NT2/D1 (cell line): Measurements from ENCODE around the gene PPP2CA.
"Not testable (repeated sequence)": the region's sequence is repeated elsewhere in the genome, so short reads cannot be mapped to it uniquely, and the experiment has no call there.

ENCODE experiments used
- DNase-seq: peaks from one replicate; pipeline ENCODE4 v3.0.0-alpha.2; 2011; ENCODE audit warnings: low read depth, low spot score
- H3K27me3 ChIP-seq: 2 replicates; pipeline ENCODE4 v1.6.0; 2011; ENCODE audit warnings: mild to moderate bottlenecking; ENCODE audit not compliant: insufficient read length, insufficient read depth
- H3K36me3 ChIP-seq: 2 replicates; pipeline ENCODE4 v1.6.1; 2011; ENCODE audit warnings: mild to moderate bottlenecking, low read length, mixed read lengths; ENCODE audit not compliant: insufficient read depth, insufficient read length
- H3K4me1 ChIP-seq: 2 replicates; pipeline ENCODE4 v1.5.1; 2011; ENCODE audit not compliant: insufficient read depth, insufficient read length
- H3K4me3 ChIP-seq: 2 replicates; pipeline ENCODE4 v1.5.1; 2011; ENCODE audit warnings: low read depth; ENCODE audit not compliant: insufficient read length
- H3K9ac ChIP-seq: 2 replicates; pipeline ENCODE4 v1.6.0; 2011; ENCODE audit warnings: low read depth; ENCODE audit not compliant: insufficient read length
- H3K9me3 ChIP-seq: 2 replicates; pipeline ENCODE4 v1.5.1; 2011; ENCODE audit warnings: mild to moderate bottlenecking, low read length; ENCODE audit not compliant: insufficient read depth
- SUZ12 ChIP-seq: IDR thresholded peaks from 2 replicates; pipeline ENCODE4 v1.6.1; 2011; ENCODE audit not compliant: insufficient read length, insufficient read depth; ENCODE audit errors: extremely low read depth
- YY1 ChIP-seq: IDR thresholded peaks from 2 replicates; pipeline ENCODE4 v1.6.1; 2011; ENCODE audit not compliant: insufficient read length, insufficient read depth
- ZNF274 ChIP-seq: IDR thresholded peaks from 2 replicates; pipeline ENCODE4 v1.6.1; 2011; ENCODE audit warnings: mild to moderate bottlenecking, low read depth, low read length

The PPP2CA gene

DNA sequence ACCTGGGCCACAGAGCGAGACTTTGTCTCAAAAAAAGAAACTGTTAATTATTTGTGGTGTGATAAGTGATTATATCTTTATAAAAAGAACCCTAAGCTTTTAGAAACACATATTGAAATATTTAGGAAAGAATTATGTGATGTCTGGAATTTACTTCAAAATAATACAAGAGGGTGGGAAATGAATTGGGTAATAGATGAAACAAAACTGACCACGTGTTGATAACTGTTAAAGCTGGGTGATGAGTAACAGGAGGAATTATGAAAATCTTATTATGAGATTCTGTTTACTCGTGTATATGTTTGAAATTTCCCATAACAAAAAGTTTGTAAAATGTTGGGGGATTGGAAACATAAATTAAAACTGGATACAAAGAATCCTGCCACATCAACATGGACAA is 33.0 kb upstream of the PPP2CA start:
- TF ChIP-seq YY1: no peak
- TF ChIP-seq ZNF274: no peak
- TF ChIP-seq SUZ12: no peak
- no peak for DNase-seq
- H3K4me1 ChIP-seq: no peaks in the 10 kb centered on the region
- no peak overlapping the region for H3K4me3 ChIP-seq
- H3K36me3 ChIP-seq: no peaks in the 10 kb centered on the region
- H3K9ac ChIP-seq: no peak overlapping the region
- H3K9me3 ChIP-seq: peaks cover 20% of the 10 kb centered on the region
- H3K27me3 ChIP-seq: no peaks in the 10 kb centered on the region

DNA sequence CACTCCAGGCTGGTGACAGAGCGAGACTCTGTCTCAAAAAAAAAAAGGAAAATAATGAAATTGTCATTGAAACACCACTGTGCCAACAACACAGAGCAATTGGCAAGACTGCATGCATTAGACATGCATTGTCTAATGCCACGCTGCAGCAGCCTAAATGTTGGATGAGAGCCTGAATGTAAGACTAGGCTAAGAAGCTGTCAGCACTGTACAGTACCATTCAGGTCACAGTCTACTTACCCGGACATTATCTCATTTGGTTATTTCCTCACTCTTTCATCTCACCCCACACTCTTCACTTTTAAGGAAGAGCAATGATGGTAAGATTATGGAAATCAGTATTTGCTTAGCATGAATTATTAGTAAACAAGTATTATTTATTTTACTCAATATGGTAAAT is 31.3 kb upstream of the PPP2CA start:
- H3K36me3 ChIP-seq: no peaks in the 10 kb centered on the region
- no peaks in the 10 kb centered on the region for H3K27me3 ChIP-seq
- TF ChIP-seq ZNF274 (no peak), YY1 (no peak), SUZ12 (no peak)
- peaks cover 11% of the 10 kb centered on the region; the same call in 1 of the 2 replicates for H3K9me3 ChIP-seq
- H3K4me3 ChIP-seq: no peak overlapping the region
- H3K4me1 ChIP-seq: no peaks in the 10 kb centered on the region
- no peak overlapping the region for H3K9ac ChIP-seq
- no peak for DNase-seq

DNA sequence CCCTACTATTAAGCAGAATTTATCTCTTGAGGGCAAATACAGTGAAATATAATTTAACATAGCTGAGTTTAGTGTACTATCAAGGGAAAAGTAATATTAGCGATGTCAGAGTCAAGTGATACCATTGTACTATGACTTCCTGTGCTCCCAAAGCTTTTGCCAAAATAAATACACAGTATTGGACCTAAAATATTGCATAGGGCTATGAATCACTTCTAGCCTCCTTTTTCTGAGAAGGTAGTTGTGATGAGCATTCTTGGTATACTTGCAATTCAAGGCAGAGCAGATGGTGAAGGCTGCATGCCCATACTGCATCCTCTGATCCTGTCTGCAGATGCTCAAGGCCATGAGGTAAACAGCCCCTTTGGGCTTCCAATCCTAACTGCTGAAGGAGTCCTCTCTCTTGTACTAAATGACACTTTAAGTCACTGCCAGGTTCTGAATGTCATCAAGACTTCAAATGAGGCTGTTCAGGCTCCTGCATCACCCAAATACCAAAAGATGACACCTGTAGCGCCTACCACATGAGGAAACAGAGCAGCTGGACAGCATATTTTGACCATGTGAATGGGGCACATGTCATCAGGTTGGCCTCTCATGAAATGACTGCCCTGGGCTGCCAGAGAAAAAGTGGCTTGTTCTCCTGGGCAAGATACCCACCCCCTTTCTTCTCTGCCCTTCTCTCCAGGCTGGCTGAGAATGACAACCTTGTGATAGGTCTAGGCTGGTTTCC is 29.7 kb upstream of the PPP2CA start:
- H3K4me1 ChIP-seq: no peaks in the 10 kb centered on the region
- H3K36me3 ChIP-seq: no peaks in the 10 kb centered on the region
- no peaks in the 10 kb centered on the region for H3K27me3 ChIP-seq
- TF ChIP-seq YY1 (no peak), ZNF274 (no peak), SUZ12 (no peak)
- H3K9me3 ChIP-seq: no peaks in the 10 kb centered on the region
- no peak for DNase-seq
- no peak overlapping the region for H3K9ac ChIP-seq
- H3K4me3 ChIP-seq: no peak overlapping the region

DNA sequence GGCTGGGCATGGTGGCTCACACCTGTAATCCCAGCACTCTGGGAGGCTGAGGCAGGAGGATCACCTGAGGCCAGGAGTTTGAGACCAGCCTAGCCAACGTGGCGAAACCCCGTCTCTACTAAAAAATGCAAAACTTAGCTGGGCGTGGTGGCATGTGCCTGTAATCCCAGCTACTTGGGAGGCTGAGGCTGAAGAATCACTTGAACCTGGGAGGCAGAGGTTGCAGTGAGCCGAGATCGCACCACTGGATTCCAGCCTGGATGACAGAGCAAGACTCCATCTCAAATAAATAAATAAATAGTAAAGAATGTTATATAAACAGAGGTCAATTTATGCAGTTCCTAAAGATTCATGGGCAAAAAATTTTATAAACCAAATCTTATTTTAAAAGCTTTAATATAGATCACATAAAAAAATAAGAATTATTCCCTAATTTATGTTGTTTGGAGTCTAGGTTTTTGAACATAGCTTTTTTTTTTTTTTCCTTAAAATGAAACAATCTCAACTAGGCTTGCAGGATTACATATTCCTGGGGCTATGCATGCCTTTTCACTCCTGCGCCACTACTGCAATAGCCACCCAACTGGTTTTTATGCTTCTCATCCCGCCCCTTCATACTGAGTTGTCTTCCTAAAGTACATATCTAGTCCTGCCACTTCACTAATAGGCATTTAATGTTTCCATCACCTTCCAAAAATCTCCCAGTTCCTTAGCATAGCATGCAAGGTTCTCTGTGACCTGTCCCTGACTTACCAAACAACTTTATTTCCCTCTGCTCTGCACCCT is 27.7 kb upstream of the PPP2CA start:
- not testable (repeated sequence) for H3K36me3 ChIP-seq, H3K9me3 ChIP-seq, H3K9ac ChIP-seq, DNase-seq, H3K27me3 ChIP-seq, H3K4me1 ChIP-seq, H3K4me3 ChIP-seq

DNA sequence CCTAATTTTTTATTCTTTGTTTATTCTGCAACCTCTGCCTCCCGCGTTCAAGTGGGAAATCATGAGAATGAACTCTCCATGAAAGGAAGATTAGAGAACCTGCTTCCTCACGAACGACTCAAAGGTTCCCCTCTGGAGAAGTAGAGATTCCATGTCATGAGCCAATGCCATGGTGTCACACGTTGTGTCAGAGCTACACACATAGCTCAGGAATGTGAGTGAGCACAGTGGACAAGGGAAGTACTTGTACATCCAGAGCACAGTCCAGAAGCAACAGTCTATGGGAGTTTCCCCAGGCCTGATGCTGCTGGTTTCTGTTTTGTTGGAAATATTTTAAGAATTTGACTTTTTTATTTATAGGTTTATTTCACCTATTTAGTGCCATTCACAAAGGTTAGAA is 26.8 kb upstream of the PPP2CA start:
- Histone ChIP-seq H3K27me3 (no peaks in the 10 kb centered on the region), H3K4me3 (no peak overlapping the region), H3K36me3 (no peaks in the 10 kb centered on the region), H3K9ac (no peak overlapping the region), H3K9me3 (no peaks in the 10 kb centered on the region), H3K4me1 (no peaks in the 10 kb centered on the region)
- DNase-seq: no peak
- TF ChIP-seq SUZ12 (no peak), ZNF274 (no peak), YY1 (no peak)

DNA sequence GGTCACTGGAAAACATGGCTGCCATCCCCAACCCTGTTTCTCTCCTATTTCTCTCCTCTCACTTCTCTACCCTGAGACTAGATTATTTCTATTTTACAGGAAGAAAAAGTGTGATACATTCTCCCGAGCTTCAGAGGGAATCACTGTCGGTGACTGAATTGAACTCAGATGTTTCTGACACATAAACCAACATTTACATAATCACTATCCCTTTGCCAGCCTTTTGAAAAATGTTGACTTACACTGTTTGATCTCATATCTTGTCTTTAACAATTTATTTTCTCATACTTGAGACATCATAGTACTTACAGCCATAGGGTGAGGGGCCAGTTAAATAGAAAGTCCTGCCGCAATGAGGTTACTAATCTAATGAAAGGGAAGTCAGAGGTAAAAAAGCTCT is 25.1 kb upstream of the PPP2CA start:
- no peak for DNase-seq
- Histone ChIP-seq H3K27me3 (no peaks in the 10 kb centered on the region), H3K4me1 (no peaks in the 10 kb centered on the region)

DNA sequence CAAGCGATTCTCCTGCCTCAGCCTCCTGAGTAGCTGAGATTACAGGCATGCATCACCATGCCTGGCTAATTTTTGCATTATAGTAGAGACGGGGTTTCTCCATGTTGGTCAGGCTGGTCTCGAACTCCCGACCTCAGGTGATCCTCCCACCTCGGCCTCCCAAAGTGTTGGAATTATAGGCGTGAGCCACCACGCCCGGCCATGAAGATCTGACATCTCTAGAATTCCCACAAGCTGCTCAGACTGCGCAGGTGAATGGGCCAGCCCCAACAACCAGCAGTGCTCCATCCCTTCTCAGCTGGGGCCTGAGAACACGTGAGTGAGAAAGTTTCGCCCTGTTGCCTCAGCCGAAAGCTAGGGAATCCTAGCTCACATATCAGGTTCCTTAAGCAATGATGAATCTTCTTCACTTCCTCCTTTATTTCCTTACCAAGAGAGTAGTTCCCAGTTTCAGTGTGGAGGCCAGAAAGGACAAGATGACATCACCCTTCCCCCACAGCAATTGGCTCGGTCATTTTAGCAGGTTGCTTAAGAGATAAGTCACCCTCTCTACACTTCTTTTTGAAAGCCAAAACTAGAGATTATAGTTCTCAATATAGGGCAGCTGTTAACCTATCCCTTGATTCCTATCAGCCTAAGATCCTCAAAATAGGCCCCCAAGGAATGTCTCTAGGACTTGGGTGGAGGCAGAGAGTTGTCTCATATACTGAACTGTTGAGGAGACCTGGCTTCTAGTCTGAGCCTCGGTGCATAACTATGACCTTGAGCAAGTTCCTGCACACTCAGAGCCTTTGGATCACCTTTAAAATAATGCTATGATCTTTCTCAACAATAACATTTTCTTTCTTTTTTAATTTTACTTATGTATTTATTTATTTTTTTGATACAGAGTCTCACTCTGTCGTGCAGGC is 23.9 kb upstream of the PPP2CA start:
- no peaks in the 10 kb centered on the region for H3K27me3 ChIP-seq
- TF ChIP-seq YY1 (no peak), SUZ12 (no peak), ZNF274 (no peak)
- H3K4me1 ChIP-seq: peaks cover 2% of the 10 kb centered on the region
- no peak overlapping the region for H3K4me3 ChIP-seq
- H3K9ac ChIP-seq: no peak overlapping the region
- H3K9me3 ChIP-seq: no peaks in the 10 kb centered on the region
- DNase-seq: no peak
- no peaks in the 10 kb centered on the region for H3K36me3 ChIP-seq

More for the DNA sequence above, 25.1 kb upstream of the PPP2CA start:
- TF ChIP-seq ZNF274: no peak
- no peak for TF ChIP-seq YY1
- no peak for TF ChIP-seq SUZ12
- Histone ChIP-seq H3K36me3 (no peaks in the 10 kb centered on the region), H3K4me3 (no peak overlapping the region), H3K9ac (no peak overlapping the region), H3K9me3 (no peaks in the 10 kb centered on the region)
